Mesothelial cell of epicardium (in vitro differentiated cells): ENCODE data around the gene ZIC5. TPM values are rescaled to one million over a fixed set of nuclear protein-coding genes. Genes with fewer than 3 reads are reported as not detected.

Source experiments
- DNase-seq, 2 experiments: peaks; one replicate each; pipeline ENCODE4 v3.0.0; 2021; ENCODE audit warnings: low spot score in 2 of 2; ENCODE audit not compliant: unreplicated experiment in 2 of 2
- H3K27ac Mint-ChIP-seq: 2 replicates; pipeline ENCODE4 v1.8.0; 2021; ENCODE audit warnings: mixed read lengths
- H3K27me3 Mint-ChIP-seq: 2 replicates; pipeline ENCODE4 v1.8.0; 2021; ENCODE audit warnings: low read depth, mixed read lengths
- H3K36me3 Mint-ChIP-seq: 2 replicates; pipeline ENCODE4 v1.8.0; 2021; ENCODE audit warnings: mixed read lengths
- H3K4me1 Mint-ChIP-seq: 2 replicates; pipeline ENCODE4 v1.8.0; 2021; ENCODE audit warnings: mixed read lengths
- H3K4me3 Mint-ChIP-seq: 2 replicates; pipeline ENCODE4 v1.8.0; 2021; ENCODE audit warnings: mild to moderate bottlenecking, moderate library complexity, mixed read lengths
- H3K9me3 Mint-ChIP-seq: 2 replicates; pipeline ENCODE4 v1.8.0; 2021; ENCODE audit warnings: mixed read lengths
- total RNA-seq: library from RNA; stranded (reverse); gene quantifications from 3 replicates; pipeline ENCODE4 v1.2.1, GENCODE V29; 2021
- TF ChIP-seq, protein P1 (sequence below): fragments of 200-600 bp; sonication (generic); IDR thresholded peaks from one replicate; pipeline ENCODE4 v1.5.0; 2021; ENCODE audit warnings: antibody characterized with exemption; ENCODE audit not compliant: unreplicated experiment

Gene ZIC5
- total RNA-seq, 1 donor from 2014 or later = not detected

- Mint-ChIP-seq H3K4me3 (no peak overlapping the region), H3K9me3 (no peaks in the 10 kb centered on the region), H3K27ac (no peak overlapping the region), H3K36me3 (no peaks in the 10 kb centered on the region), H3K4me1 (peaks cover 3% of the 10 kb centered on the region), H3K27me3 (peaks cover 94% of the 10 kb centered on the region)
- no peak for DNase-seq
- TF ChIP-seq, protein P1, sequence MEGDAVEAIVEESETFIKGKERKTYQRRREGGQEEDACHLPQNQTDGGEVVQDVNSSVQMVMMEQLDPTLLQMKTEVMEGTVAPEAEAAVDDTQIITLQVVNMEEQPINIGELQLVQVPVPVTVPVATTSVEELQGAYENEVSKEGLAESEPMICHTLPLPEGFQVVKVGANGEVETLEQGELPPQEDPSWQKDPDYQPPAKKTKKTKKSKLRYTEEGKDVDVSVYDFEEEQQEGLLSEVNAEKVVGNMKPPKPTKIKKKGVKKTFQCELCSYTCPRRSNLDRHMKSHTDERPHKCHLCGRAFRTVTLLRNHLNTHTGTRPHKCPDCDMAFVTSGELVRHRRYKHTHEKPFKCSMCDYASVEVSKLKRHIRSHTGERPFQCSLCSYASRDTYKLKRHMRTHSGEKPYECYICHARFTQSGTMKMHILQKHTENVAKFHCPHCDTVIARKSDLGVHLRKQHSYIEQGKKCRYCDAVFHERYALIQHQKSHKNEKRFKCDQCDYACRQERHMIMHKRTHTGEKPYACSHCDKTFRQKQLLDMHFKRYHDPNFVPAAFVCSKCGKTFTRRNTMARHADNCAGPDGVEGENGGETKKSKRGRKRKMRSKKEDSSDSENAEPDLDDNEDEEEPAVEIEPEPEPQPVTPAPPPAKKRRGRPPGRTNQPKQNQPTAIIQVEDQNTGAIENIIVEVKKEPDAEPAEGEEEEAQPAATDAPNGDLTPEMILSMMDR = no peak
Observed at GRCh38 chr13:99989276-99990125, 17.9 kb upstream of the ZIC5 start.

DNA sequence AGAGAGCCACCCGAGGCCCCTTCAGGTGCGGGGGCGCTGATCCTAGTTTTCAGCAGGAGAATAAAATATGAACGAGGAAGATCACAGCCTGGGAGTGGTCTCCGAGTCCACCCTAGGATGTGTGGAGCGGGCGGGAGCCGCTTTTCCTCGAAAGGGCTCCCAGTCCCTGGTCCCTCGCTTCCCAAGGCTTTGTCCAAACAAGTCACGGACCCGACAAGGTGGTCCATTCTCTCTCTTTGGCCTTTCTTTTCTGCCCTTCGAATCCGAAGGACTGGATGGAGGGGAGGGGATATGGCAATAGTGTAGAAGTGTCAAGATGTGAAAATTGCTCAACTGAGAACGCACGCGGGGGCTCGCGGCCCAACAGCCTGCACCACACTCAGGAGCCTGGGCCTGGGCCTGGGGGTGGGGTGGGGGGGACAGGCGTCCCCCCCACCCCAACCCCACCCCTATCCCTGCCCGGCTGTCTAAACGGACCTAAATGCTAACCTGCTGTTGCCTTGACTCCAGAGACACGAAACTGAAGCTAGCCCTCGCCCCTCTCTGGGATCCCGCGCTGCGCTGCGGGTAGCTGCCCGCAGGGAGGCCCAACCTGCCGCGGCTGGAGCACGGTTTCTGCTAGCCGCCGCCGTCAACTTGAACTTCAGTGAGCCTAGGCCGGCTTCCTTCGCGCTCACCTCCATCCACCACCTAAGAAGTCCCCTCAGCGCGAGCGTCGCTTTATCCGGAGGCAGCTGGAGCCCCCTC lies 17.1 kb upstream of the ZIC5 start:
- peaks cover 94% of the 10 kb centered on the region for H3K27me3 Mint-ChIP-seq
- no peak for DNase-seq
- TF ChIP-seq, protein P1 = no peak
- no peak overlapping the region for H3K4me3 Mint-ChIP-seq
- H3K36me3 Mint-ChIP-seq = no peaks in the 10 kb centered on the region
- H3K27ac Mint-ChIP-seq = no peak overlapping the region
- no peaks in the 10 kb centered on the region for H3K9me3 Mint-ChIP-seq
- peaks cover 5% of the 10 kb centered on the region for H3K4me1 Mint-ChIP-seq

GRCh38 chr13:99987154-99988019 lies 15.8 kb upstream of the ZIC5 start:
- H3K4me1 Mint-ChIP-seq = peaks cover 6% of the 10 kb centered on the region
- H3K36me3 Mint-ChIP-seq = no peaks in the 10 kb centered on the region
- DNase-seq = no peak
- H3K27me3 Mint-ChIP-seq = peaks cover 94% of the 10 kb centered on the region
- H3K27ac Mint-ChIP-seq = no peak overlapping the region
- no peak overlapping the region for H3K4me3 Mint-ChIP-seq
- no peaks in the 10 kb centered on the region for H3K9me3 Mint-ChIP-seq
- TF ChIP-seq, protein P1 = no peak

DNA sequence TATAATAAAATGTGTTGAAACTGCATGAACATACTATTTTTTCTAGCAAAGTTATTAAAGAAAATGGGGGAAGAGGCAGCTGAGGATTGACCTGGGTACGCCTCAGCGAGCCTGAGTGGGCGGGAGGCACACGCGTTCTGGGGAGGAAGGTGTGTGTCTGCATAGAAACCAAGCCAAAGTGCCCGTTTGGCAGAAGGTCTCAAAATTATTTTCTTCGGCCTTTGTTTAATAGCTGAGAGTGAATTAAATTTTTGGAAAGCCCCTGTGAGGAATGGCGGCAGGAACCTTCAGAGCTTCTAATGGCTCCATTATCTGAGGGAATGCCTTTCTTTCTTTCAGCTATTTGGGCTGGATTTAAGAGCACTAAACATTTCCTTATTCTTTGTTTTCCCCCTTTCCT lies 15.2 kb upstream of the ZIC5 start:
- Mint-ChIP-seq H3K27ac (no peak overlapping the region), H3K27me3 (peaks cover 88% of the 10 kb centered on the region), H3K36me3 (no peaks in the 10 kb centered on the region), H3K9me3 (no peaks in the 10 kb centered on the region), H3K4me1 (peaks cover 6% of the 10 kb centered on the region), H3K4me3 (no peak overlapping the region)
- no peak for DNase-seq
- TF ChIP-seq, protein P1 = no peak

GRCh38 chr13:99985886-99986527 lies 14.4 kb upstream of the ZIC5 start:
- no peaks in the 10 kb centered on the region for H3K9me3 Mint-ChIP-seq
- H3K27me3 Mint-ChIP-seq = peaks cover 84% of the 10 kb centered on the region
- no peak overlapping the region for H3K4me3 Mint-ChIP-seq
- H3K4me1 Mint-ChIP-seq = peaks cover 6% of the 10 kb centered on the region
- H3K36me3 Mint-ChIP-seq = no peaks in the 10 kb centered on the region
- DNase-seq = no peak
- no peak overlapping the region for H3K27ac Mint-ChIP-seq
- TF ChIP-seq, protein P1 = no peak
